ENCODE measurements around the gene TAF10.

- TF ChIP-seq, protein P1, sequence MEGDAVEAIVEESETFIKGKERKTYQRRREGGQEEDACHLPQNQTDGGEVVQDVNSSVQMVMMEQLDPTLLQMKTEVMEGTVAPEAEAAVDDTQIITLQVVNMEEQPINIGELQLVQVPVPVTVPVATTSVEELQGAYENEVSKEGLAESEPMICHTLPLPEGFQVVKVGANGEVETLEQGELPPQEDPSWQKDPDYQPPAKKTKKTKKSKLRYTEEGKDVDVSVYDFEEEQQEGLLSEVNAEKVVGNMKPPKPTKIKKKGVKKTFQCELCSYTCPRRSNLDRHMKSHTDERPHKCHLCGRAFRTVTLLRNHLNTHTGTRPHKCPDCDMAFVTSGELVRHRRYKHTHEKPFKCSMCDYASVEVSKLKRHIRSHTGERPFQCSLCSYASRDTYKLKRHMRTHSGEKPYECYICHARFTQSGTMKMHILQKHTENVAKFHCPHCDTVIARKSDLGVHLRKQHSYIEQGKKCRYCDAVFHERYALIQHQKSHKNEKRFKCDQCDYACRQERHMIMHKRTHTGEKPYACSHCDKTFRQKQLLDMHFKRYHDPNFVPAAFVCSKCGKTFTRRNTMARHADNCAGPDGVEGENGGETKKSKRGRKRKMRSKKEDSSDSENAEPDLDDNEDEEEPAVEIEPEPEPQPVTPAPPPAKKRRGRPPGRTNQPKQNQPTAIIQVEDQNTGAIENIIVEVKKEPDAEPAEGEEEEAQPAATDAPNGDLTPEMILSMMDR (IDR thresholded peaks at IDR 0.05): no peak
- TF ChIP-seq POLR2A (IDR thresholded peaks at IDR 0.05): no peak
These were observed 29.1 kb upstream of the TAF10 start for GRCh38 chr11:6640985-6641701.
